Suprapubic skin (tissue), 3 donors: ENCODE measurements around the gene TSACC.

Experiments used
- POLR2A ChIP-seq, 2 donors: fragments of 450-650 bp; IDR thresholded peaks; one replicate each; pipeline ENCODE4 v1.6.1; 2017; ENCODE audit warnings: antibody characterized with exemption in 2 of 2, mild to moderate bottlenecking in 2 of 2, moderate library complexity in 2 of 2
- TF ChIP-seq, protein P1 (sequence below), 2 donors: fragments of 200-600 bp in 1 of 2; fragments of 450-650 bp in 1 of 2; sonication (generic) in 1 of 2; IDR thresholded peaks; one replicate each; pipeline ENCODE4 v1.5.1; 2016 to 2019; ENCODE audit warnings: antibody characterized with exemption in 2 of 2, mild to moderate bottlenecking in 1 of 2, moderate library complexity in 1 of 2

DNA sequence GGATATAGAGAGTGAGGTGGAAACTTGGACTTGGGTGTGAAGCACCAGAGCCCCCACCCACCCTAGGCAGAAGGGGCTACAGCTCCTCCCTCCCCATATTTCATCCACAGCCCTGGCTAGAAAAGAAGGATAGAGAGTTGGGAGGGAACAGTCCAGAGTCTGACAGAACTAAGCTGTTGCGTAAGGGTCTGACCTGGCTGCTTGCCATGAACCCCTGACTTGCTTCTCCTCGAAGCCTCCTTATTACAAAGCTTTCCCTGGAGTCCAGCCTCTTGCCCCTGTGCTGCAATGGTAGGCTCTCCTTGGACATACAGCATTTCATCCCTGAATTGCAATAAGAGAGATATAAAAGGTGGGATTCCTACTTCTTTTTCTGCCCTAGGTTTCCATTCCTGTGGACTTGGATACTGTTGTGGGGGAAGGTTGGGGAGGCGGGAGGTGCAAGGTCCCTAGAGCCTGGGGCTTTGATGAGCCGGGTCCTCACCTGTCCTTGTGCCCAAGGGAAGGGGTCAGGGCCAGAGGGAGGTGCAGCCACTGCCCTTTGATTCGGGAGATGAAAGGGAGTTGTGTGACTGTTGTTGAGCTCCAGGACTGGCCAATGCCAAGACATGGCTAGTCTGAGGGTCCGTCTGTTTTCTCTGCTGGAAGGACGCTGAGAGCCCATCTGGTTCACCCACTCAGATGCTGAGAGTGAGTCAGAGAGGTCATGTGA is 33.4 kb downstream of the TSACC start:
- TF ChIP-seq POLR2A (IDR thresholded peaks at IDR 0.05) = no peak
- TF ChIP-seq, protein P1, sequence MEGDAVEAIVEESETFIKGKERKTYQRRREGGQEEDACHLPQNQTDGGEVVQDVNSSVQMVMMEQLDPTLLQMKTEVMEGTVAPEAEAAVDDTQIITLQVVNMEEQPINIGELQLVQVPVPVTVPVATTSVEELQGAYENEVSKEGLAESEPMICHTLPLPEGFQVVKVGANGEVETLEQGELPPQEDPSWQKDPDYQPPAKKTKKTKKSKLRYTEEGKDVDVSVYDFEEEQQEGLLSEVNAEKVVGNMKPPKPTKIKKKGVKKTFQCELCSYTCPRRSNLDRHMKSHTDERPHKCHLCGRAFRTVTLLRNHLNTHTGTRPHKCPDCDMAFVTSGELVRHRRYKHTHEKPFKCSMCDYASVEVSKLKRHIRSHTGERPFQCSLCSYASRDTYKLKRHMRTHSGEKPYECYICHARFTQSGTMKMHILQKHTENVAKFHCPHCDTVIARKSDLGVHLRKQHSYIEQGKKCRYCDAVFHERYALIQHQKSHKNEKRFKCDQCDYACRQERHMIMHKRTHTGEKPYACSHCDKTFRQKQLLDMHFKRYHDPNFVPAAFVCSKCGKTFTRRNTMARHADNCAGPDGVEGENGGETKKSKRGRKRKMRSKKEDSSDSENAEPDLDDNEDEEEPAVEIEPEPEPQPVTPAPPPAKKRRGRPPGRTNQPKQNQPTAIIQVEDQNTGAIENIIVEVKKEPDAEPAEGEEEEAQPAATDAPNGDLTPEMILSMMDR (IDR thresholded peaks at IDR 0.05) = no peak
